G401.6 (cell line): ENCODE results near the gene MLNR.

Experiments
- FAIRE-seq: peaks from 2 replicates; lab custom pipeline; 2012; peaks lifted over from hg19 to GRCh38; lab: Jason Lieb, UNC

Gene MLNR, protein sequence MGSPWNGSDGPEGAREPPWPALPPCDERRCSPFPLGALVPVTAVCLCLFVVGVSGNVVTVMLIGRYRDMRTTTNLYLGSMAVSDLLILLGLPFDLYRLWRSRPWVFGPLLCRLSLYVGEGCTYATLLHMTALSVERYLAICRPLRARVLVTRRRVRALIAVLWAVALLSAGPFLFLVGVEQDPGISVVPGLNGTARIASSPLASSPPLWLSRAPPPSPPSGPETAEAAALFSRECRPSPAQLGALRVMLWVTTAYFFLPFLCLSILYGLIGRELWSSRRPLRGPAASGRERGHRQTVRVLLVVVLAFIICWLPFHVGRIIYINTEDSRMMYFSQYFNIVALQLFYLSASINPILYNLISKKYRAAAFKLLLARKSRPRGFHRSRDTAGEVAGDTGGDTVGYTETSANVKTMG

DNA sequence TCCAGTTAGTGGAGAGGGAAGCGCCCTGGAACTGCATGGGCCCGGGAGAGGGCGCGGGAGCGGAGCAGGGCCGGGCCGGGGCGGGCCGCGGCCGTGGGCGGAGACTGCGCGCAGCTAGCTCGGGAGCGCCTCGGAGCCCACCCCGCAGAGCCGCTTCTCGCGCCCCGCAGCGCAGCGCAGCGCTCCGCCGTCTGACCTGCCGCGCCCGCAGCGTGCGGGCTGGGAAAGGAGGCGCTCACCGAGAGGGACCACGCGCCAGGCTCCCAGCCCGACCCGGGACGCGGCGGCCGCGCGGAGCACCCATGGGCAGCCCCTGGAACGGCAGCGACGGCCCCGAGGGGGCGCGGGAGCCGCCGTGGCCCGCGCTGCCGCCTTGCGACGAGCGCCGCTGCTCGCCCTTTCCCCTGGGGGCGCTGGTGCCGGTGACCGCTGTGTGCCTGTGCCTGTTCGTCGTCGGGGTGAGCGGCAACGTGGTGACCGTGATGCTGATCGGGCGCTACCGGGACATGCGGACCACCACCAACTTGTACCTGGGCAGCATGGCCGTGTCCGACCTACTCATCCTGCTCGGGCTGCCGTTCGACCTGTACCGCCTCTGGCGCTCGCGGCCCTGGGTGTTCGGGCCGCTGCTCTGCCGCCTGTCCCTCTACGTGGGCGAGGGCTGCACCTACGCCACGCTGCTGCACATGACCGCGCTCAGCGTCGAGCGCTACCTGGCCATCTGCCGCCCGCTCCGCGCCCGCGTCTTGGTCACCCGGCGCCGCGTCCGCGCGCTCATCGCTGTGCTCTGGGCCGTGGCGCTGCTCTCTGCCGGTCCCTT, at the start of gene MLNR:
MLNR (plus strand) TSS at position 303 of the 820 bp plus-strand sequence; CDS start at position 303, 0 bp downstream.
- FAIRE-seq: no peak

DNA sequence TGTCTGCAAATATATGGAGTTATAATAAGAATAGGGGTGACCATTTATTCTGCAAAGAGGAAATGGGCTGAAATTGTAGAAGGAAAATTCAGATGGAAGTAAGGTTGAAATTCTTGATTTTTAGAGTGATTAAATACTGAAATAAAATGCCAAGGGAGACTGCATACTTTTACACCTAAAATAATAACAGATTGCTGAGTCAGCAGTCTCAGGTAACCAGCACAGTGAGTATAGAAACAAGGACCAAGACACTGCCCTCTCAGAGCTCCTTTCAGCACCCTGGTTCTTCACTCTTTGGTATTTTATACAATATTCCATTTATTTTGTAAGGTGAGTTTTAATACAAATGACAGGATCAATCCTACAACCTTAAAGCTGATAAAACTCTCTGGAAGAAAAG, 48.8 kb upstream of the MLNR start:
- FAIRE-seq: no peak

DNA sequence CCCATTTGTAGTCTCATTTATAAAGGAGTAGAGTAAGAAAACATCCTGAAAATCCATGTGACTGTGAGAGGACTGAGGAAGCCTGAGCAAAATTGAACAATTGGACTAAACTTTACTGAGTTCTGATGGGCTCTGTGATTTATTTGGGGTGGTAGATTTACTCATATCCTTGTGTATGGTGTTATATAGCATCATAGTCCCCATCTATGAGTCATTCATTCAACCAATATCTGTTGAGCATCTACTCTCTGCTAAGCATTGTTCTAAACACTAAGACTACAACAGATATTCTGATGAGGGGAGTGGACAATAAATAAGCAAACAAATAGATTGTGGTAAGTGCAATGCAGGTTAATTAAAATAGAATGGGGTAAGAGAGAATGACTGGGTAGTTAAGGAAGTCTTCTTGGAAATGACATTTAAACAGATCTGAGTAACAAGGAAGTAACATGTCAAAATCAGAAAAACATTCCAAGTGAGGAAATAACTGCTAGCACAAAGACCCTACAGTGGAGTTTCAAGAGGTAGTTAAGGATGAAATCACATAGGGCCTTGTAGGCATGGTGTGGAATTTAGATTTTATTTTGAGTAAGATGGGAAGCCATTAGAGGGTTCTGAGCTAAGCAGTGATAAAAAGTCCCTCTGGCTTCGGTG, 36.3 kb upstream of the MLNR start:
- FAIRE-seq: no peak

DNA sequence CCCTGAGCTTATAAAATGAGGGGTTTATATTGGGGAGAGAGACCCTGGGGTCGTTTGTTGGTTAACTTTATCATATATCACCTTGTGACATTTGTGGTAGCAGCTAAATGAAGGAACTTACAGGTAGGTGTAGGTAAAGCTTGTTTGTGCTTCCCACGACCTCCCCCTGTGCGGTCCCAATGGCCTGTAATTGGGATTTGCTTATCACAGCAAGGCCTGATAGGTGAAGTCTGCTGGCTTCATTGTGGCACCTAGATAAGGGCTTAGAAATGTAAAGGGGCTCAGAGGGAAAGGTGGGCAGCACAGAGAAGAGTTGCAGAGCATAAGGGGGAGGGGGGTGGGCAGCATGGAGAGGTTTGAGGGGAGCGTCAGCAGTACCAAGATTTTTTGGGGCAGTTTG, 35.5 kb upstream of the MLNR start:
- FAIRE-seq: no peak

DNA sequence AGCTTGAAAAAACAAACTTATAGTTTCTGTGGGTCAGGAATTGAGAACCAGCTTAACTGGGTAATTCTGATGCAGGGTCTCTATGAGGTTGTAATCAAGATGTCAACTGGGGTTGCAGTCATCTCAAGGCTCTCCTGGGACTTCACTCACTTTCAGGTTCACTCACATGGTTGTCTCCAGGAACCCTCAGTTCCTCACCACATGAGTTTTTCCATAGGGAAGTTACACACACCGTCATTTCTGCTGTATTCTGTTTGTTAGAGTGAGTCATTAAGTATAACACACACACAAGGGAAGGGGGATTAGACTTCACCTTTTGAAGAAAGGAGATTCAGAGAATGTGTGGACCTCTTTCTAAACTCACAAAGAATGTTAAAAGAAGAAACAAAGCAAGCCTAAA, 34.9 kb upstream of the MLNR start:
- FAIRE-seq: no peak

DNA sequence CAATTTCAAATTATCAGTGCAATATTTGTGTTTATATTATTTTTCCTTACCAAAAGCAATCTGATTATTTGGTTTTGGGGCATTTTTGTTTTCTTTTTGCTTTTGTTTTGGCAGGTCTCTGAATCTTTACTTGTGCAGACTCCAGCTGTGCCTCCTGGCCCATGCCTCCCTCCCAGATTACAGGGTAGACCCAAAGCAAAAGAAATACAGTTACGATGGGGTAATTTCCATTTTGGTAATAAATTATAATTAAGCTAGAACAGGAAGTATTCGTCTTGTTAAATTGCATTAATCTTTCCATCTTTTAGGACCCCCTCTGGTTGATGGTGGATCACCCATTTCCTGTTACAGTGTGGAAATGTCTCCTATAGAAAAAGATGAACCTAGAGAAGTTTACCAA, 29.2 kb upstream of the MLNR start:
- FAIRE-seq: no peak

DNA sequence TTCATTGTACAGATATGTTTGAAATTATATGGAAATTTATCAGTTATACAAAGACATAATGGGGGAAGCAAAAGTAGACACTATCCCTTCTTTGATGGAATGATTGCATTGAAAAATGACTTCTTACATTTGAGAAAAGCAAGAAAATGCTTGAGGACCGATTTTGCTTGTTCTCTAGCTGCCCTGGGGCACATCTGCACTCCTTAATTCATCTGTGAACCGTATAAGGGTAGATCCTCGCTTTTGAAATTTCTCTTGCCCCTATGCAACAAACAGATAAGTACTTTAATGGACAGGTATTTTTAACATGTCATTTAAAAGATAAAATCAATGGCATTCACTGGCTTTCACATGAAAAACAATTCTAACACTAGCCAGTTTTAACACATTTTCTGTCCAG, 13.5 kb upstream of the MLNR start:
- no peak for FAIRE-seq

DNA sequence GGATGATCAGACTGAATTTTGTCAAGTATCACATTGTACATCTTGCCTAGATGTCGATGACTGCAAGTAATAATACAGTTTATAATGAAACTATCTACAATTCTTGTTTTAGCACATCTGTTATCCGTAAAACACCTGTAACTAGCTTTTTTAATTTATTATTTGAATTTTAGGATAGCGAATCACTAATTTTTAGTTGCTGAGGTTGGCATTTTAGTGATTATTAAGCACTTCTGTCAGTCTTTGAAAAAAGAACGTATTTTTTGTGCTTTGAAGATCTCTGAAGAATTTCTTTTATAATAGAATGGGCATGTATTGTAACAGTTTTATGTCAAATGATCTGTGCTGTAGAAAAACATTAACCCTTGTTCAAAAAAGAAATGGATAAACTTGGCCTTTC, 11.5 kb upstream of the MLNR start:
- no peak for FAIRE-seq

DNA sequence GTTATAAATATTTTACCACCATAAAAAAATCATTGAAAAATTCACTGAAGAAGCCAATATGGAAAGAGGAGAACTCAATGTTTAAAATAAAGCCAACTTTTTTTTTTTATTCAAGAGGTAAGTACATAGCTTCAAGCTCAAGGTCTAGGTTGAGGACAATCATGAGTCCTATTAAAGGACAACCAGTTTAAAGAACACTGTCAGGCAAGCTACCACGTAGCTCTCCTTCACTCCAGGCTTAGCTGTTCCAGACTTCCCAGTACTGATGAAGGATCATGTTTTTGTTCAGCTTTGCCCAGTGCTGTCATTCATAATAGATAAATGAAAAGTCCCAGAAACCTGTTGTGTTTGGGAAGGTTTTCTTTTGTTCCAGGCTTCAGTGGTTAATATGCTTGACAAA, 10.0 kb upstream of the MLNR start:
- FAIRE-seq: no peak

DNA sequence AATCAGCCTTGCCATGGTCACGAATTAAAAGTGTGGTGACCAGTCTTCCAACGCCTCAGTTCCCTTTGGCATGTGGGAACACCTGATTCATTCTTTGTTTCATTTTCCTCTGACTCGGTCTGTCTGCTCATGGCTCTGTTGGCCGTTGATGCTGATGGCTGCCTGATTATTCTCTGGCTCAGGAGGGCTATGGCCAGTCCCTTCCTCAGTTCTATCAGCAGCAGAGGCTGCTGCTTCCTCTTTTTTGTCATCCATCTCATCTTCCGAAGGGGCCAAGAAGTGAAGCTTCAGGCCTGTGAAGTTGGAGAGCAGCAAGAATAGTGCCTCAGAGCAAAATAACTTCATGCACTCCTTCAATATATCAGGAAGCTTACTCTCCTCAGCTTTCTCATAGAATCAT, 9.5 kb upstream of the MLNR start:
- FAIRE-seq: no peak

DNA sequence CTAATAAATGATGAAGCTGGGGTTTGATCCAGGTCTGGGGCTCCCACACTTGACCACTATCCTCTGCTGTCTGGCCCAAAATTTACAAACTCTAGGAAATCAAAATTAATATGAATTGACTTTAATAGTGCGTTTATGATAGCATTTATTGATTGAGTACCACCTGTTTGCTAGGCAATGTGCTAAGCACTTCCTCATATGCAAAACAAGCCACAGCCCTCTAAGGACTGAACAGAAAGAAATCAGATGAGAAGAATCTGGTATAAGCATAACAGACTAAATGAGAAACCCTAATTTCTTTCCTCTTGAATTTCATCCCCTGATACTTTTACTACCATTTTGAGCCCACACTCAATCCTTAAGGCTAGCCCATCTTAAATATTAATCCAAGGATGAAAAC, 6.6 kb upstream of the MLNR start:
- FAIRE-seq: no peak

DNA sequence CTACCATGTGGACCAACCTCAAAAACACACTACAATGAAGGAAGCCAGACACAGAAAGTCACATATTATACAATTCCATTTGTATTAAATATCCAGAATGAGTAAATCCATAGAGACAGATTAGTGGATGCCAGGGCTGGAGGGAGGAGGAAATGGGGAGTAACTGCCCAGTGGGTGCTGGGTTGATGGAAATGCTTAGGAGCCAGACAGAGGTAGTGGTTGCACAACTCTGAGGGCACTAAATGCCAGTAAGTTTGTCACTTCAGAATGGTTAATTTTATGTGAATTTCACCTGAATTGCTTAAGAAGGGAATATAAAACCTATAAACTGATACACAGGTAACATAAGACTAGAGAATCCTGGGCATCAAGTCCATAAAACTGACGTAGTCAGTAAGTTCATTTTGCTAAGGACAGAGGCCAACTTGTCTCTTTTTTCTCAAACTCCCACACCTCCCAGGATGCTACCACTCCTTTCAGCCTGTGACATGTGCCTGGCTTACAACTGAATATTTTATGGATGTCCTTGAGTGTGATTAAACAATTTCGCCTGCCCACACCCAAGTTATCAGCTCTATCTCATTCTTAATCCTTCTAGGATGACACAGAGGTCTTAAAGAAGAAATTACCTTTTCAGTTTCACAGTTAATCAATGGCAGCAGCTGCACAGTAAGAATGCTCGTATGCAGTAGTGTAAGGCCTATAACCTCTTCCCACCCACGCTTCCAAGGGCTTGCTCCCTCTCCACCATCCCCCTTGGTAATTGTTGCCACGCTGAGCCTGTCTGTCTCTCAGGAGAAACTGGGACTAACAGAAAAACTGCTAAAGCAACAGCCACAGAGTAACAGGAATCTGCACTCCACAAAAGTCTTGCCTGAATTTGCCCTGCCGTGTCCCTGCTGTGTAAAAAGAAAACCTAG, 5.9 kb upstream of the MLNR start:
- no peak for FAIRE-seq

DNA sequence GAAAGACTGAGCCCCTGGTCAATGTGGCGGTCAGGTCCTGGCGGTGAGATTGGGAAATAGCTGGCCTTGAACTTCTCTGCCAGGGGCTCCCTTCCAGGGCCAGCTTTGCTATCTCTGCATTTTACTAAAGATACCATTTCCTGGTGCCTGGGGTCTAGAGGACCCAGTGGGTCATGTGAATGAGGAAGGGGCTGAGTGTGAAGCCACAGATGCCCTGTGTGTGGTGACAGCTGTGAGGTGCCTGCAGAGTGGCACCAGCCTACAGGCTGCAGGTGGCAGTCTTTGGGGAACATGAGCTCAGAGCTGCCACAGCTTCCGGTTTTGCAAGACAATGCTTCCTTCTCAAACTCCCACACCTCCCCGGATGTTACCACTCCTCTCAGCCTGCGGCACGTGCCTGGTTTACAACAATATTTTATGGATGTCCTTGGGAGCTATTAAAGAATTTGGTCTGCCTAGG, 5.2 kb upstream of the MLNR start:
- FAIRE-seq: no peak

DNA sequence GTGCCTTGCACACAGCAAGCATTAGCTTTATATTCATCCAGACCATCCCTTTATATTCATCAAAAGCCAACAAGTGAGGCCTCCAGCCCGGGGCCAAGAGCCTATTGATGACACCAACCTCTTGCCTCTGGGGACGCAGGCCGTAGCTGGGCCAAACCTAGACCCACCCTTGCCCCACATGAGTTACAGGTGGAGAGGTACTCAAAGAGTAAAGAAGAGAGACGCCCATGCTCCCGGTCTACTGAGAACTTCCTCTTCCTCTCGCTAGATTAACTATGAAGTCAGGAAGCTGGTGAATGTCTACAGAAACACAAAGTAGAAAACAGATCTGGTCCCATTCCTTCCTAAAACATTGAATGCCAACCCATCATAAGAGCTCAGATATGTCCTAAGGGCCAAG, 3.8 kb upstream of the MLNR start:
- no peak for FAIRE-seq

DNA sequence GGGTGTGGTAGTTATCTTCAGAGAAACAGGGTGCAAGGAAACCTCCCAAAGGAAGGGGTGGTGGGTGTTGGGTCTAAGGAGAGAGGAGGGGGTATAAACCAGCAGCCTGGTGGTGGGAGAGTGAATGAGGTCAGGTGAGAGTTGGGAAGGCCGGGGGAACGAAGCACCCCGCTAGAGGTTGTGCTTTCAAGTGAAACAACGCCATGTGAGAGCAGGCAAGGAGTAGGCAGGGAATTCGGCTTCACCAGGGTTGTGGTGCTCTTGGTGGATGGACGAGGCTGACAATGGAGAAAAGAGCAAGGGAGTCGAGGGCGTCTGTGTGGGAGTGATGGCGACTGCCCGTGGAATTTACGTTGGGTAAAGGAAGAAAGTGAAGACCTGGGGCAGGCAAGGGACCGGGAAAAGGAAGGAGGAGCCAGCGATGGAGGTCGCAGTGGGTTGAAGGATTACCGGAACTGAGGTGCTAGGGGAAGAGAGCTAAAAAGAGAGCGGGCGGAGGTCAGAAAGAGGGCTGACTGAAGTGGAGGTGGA, 2.1 kb upstream of the MLNR start:
- FAIRE-seq: no peak

DNA sequence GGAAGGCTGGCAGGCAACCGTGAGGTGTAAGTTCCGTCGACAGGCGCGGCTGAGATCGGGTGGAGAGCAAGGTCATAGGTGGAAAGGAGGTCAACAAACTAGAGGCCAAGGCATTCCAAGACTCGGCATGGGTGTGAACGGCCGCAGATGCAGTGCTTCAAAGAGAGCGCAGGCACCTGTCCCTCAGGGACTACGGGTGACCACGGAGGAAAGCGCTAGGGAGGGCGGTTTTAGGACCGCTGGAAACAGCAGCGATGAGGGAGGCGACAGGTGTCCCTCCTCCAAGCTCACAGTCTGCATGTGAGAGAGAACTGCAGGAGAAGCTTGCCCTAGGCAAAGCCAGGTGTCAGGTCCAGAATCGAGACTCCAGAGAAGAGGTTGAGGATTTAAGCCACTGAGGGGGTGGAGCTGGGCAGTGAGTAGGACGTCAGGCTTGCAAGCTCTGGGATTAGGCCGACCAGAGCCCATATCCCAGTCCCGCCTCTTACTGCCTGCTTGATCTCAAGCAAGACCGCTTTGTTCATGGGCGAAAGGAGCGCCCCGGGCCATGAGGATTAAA, 1.6 kb upstream of the MLNR start:
- no peak for FAIRE-seq

DNA sequence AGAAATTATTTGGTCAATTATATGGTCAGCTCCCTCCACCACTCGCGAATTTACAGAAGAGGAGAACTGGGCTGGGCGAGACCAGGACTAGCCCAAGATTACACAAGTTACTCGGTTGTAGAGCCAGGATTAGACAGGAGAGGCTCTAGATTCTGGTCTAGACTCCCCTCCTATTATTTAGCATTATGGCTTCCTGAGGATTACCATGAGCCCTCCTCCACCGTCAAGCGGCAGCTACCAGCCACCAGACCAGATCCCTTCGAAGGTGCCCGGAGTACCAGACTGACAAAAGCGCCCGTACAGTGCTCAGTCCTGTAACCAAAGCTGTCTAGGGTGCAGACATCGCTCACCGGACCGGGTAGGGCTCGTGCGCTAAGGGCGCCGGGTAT, 497 bp upstream of the MLNR start:
- no peak for FAIRE-seq

DNA sequence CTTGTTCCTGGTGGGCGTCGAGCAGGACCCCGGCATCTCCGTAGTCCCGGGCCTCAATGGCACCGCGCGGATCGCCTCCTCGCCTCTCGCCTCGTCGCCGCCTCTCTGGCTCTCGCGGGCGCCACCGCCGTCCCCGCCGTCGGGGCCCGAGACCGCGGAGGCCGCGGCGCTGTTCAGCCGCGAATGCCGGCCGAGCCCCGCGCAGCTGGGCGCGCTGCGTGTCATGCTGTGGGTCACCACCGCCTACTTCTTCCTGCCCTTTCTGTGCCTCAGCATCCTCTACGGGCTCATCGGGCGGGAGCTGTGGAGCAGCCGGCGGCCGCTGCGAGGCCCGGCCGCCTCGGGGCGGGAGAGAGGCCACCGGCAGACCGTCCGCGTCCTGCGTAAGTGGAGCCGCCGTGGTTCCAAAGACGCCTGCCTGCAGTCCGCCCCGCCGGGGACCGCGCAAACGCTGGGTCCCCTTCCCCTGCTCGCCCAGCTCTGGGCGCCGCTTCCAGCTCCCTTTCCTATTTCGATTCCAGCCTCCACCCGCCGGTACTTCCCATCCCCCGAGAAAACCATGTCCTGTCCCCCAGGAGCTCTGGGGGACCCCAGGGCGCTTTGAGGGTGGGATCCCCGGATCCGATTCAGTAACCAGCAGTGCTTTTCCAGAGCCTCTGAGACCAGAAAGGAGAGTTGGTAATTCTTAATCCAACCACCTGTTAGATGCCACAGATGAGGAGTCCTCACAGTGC, 885 bp downstream of the MLNR start:
- FAIRE-seq: no peak

DNA sequence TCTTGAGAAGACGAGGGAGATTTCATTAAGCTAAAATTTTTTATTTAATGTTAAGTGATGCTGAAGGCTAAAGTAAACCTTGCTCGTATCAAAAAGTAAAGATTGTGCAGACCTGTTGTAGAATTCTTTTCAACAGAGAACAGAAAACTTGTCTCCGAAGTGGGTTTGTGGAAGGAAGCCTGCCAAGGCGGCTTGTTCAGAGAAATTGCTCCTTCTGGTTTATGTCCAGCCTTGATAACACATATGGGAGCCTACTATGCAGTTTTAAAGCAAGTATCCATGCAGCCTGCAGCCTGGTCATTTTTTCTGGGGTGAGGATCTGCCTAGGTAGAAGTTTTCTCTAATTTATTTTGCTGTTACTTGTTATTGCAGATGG, 1.4 kb downstream of the MLNR start:
- FAIRE-seq: no peak

DNA sequence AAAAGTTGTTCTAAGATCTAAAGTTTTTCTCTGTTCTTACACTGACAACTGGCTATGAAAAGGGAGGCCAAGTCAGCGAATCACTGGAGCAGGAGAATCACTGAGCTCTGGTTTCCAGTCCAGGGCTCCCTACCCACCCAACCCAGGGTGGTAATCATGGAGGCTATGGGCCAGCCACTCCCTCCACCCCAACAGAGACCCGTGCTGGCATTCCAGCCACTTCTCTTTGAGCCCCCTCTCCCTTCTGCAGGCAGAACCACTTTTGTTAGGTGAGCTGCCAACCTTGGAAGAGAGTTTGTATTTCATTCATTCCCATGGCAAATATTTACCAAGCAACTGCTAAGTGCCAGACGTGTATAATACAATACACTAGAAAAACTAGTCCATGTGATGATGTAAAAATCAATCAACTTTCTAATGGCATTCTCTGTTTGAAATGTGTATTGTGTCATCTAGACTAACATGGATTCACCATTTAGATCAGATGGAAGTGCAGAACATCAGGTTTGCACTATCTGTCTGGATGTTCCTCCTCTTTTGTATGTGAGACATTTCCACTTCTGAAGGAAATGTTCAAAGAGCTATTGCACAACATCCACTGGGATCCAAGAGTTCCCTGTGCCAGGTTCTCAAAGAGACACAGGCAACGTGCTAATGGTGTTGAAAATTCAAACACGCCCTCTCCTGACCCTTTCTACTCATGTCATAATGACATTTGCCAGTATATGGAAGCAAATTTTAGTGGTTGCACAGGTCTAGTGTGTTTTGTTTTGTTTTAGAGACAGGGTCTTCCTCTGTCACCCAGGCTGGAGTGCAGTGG, 5.3 kb downstream of the MLNR start:
- FAIRE-seq: no peak
